Tibial nerve (tissue), 4 donors: ENCODE data around the gene URGCP. TPM values are rescaled to one million over a fixed set of nuclear protein-coding genes. Genes with fewer than 3 reads are reported as not detected.
A peak's percentile ranks its signal among the peaks of the same experiment; 100 is the strongest.

ENCODE experiments used
- DNase-seq, 2 donors: peaks; one replicate each; pipeline ENCODE4 v3.0.0-alpha.2; 2019; ENCODE audit warnings: low spot score in 2 of 2
- H3K27ac ChIP-seq, 4 donors: fragments of 200-600 bp; sonication (generic) in 3 of 4; one replicate each; pipeline ENCODE4 v1.5.1; 2017 to 2019; ENCODE audit warnings: mild to moderate bottlenecking in 1 of 4
- H3K27me3 ChIP-seq, 2 donors: fragments of 200-600 bp; sonication (generic) in 1 of 2; one replicate each; pipeline versions ENCODE4 v1.5.1 to v1.6.0; 2017 to 2019
- H3K36me3 ChIP-seq, 3 donors: fragments of 200-600 bp; sonication (generic); one replicate each; pipeline ENCODE4 v1.5.1; 2018 to 2019
- H3K4me1 ChIP-seq, 4 donors: fragments of 200-600 bp; sonication (generic) in 3 of 4; one replicate each; pipeline ENCODE4 v1.5.1; 2017 to 2019
- H3K4me3 ChIP-seq, 4 donors: fragments of 200-600 bp; sonication (generic) in 3 of 4; one replicate each; pipeline ENCODE4 v1.5.1; 2017 to 2019; ENCODE audit warnings: mild to moderate bottlenecking in 1 of 4, moderate library complexity in 1 of 4
- H3K9me3 ChIP-seq, 4 donors: fragments of 200-600 bp; sonication (generic) in 3 of 4; one replicate each; pipeline ENCODE4 v1.5.1; 2017 to 2019
- CTCF ChIP-seq, 5 experiments: fragments of 200-600 bp in 3 of 5; fragments of 450-650 bp in 2 of 5; sonication (generic) in 3 of 5; IDR thresholded peaks; one replicate each; pipeline ENCODE4 v1.5.1; 2016 to 2019; ENCODE audit warnings: antibody characterized with exemption in 5 of 5, mild to moderate bottlenecking in 3 of 5, moderate library complexity in 2 of 5
- EP300 ChIP-seq, 2 donors: sonication (generic); formaldehyde crosslinking; IDR thresholded peaks; one replicate each; pipeline ENCODE4 v1.6.1; 2017; ENCODE audit warnings: antibody characterized with exemption in 2 of 2, mild to moderate bottlenecking in 1 of 2
- POLR2A ChIP-seq, 2 donors: fragments of 450-650 bp; IDR thresholded peaks; one replicate each; pipeline ENCODE4 v1.6.1; 2017; ENCODE audit warnings: antibody characterized with exemption in 2 of 2, mild to moderate bottlenecking in 2 of 2, moderate library complexity in 2 of 2
- WGBS, 2 donors: methylation state at CpG; one replicate each; pipeline ENCODE4 v1.1.5; 2018; 5-methylcytosine and 5-hydroxymethylcytosine counted together
- total RNA-seq, 4 donors: library from RNA; depleted of rRNA; stranded (reverse); fragments of >200 nt; gene quantifications; one replicate each; pipeline ENCODE4 v1.1.0, GENCODE V29; 2016

Gene URGCP
- total RNA-seq, 4 donors from 2014 or later, result 25.7 to 32.0 (median 28.8) TPM

- 93% methylated on average over 4 of the region's 4 CpGs for WGBS, 2 donors
- TF ChIP-seq EP300 (IDR thresholded peaks at IDR 0.05) (no peak), CTCF (IDR thresholded peaks at IDR 0.05) (no peak)
- H3K27ac ChIP-seq, result no peak overlapping the region
- no peaks in the 10 kb centered on the region for H3K9me3 ChIP-seq
- no peak for DNase-seq
- peaks cover 0 to 64% (median 3%) of the 10 kb centered on the region in 3 donors for H3K36me3 ChIP-seq
- H3K27me3 ChIP-seq, result no peaks in the 10 kb centered on the region
- H3K4me3 ChIP-seq, result no peak overlapping the region
- H3K4me1 ChIP-seq, result peaks cover 0 to 22% (median 0%) of the 10 kb centered on the region in 4 donors
Measured at GRCh38 chr7:43884617-43885016, 21.8 kb downstream of the URGCP start.

- H3K9me3 ChIP-seq, result no peaks in the 10 kb centered on the region
- H3K36me3 ChIP-seq, result peaks cover 0 to 68% (median 3%) of the 10 kb centered on the region in 3 donors
- no peaks in the 10 kb centered on the region for H3K27me3 ChIP-seq
- TF ChIP-seq EP300 (IDR thresholded peaks at IDR 0.05) (no peak), POLR2A (IDR thresholded peaks at IDR 0.05) (no peak), CTCF (IDR thresholded peaks at IDR 0.05) (no peak)
- DNase-seq, result no peak
- no peak overlapping the region for H3K4me3 ChIP-seq
- peaks cover 0 to 18% (median 0%) of the 10 kb centered on the region in 4 donors for H3K4me1 ChIP-seq
- no peak overlapping the region for H3K27ac ChIP-seq
- WGBS, 2 donors, result 95 to 97% methylated on average over 3 to 4 of the region's 4 CpGs
Measured at GRCh38 chr7:43884209-43884608, 22.2 kb downstream of the URGCP start.

GRCh38 chr7:43880596-43880995 is 25.8 kb downstream of the URGCP start:
- H3K9me3 ChIP-seq, result no peaks in the 10 kb centered on the region
- no peak overlapping the region for H3K27ac ChIP-seq
- 72 to 75% methylated on average over 5 of the region's 5 CpGs for WGBS, 2 donors
- DNase-seq, result no peak
- peaks cover 0 to 17% (median 0%) of the 10 kb centered on the region in 4 donors for H3K4me1 ChIP-seq
- no peak for TF ChIP-seq CTCF (IDR thresholded peaks at IDR 0.05)
- TF ChIP-seq EP300 (IDR thresholded peaks at IDR 0.05), result no peak
- no peak for TF ChIP-seq POLR2A (IDR thresholded peaks at IDR 0.05)
- H3K27me3 ChIP-seq, result no peaks in the 10 kb centered on the region
- H3K4me3 ChIP-seq, result no peak overlapping the region
- peaks cover 0 to 86% (median 3%) of the 10 kb centered on the region in 3 donors for H3K36me3 ChIP-seq

DNA sequence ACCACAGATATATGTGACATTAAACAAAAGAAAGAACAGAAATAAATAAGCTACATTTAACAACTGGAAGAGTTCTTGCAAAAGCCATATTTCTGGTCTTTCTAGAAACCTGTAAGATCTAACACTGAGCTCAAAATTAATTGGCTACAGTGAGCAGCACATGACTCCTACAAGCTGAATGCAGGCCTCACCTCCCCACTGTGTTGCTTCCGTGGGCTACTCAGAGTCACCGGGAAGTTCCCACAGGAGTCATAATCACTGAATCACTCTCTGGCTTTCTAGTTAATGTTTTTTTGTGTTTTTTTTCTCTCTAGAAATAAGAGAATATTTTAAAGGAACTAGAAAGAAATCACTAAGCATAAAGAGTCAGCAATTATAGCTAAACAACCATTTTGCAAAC is 26.9 kb downstream of the URGCP start:
- no peaks in the 10 kb centered on the region for H3K27me3 ChIP-seq
- H3K9me3 ChIP-seq, result no peaks in the 10 kb centered on the region
- peaks cover 0 to 85% (median 3%) of the 10 kb centered on the region in 3 donors for H3K36me3 ChIP-seq
- TF ChIP-seq POLR2A (IDR thresholded peaks at IDR 0.05), result no peak
- TF ChIP-seq CTCF (IDR thresholded peaks at IDR 0.05), result no peak
- TF ChIP-seq EP300 (IDR thresholded peaks at IDR 0.05), result no peak
- peak overlapping the region in 2 of 4 donors; percentile 39 to 53 for H3K27ac ChIP-seq
- no peak overlapping the region for H3K4me3 ChIP-seq
- WGBS, 2 donors, result 49 to 51% methylated on average over 2 of the region's 2 CpGs
- DNase-seq, result no peak
- H3K4me1 ChIP-seq, result peaks cover 0 to 17% (median 0%) of the 10 kb centered on the region in 4 donors

DNA sequence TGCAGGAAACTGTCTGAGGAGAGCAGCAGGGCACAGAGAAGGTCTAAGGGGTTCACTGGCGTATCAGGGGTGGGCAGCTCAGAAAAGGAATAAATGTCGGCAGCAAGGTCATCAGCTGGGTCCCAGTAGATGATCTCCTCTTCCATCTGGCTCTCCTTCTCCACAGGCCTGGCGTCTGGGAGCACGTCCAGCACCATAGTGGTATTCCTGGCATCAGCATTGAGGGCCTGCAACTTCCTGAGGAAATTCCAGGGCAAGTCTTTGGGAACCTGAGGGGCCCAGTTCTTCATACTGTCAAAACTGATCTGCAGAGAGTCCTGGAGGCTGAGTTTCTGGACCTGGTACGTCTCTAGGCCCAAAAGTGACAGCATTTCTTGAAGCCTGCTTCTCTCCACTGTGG is 27.5 kb downstream of the URGCP start:
- WGBS, 2 donors, result 60 to 75% methylated on average over 5 of the region's 5 CpGs
- Histone ChIP-seq H3K4me1 (peaks cover 0 to 18% (median 0%) of the 10 kb centered on the region in 4 donors), H3K27ac (peak overlapping the region in 2 of 4 donors; percentile 39 to 53), H3K36me3 (peaks cover 0 to 85% (median 3%) of the 10 kb centered on the region in 3 donors), H3K4me3 (no peak overlapping the region), H3K9me3 (no peaks in the 10 kb centered on the region), H3K27me3 (no peaks in the 10 kb centered on the region)
- no peak for TF ChIP-seq POLR2A (IDR thresholded peaks at IDR 0.05)
- TF ChIP-seq CTCF (IDR thresholded peaks at IDR 0.05), result no peak
- no peak for TF ChIP-seq EP300 (IDR thresholded peaks at IDR 0.05)
- no peak for DNase-seq
